ENCODE measurements around the gene SSR2. TPM values are rescaled to one million over a fixed set of nuclear protein-coding genes. Genes with fewer than 3 reads are reported as not detected.

SSR2 gene
- total RNA-seq, 4 donors from 2014 or later: 103 to 157 (median 146) TPM

DNA sequence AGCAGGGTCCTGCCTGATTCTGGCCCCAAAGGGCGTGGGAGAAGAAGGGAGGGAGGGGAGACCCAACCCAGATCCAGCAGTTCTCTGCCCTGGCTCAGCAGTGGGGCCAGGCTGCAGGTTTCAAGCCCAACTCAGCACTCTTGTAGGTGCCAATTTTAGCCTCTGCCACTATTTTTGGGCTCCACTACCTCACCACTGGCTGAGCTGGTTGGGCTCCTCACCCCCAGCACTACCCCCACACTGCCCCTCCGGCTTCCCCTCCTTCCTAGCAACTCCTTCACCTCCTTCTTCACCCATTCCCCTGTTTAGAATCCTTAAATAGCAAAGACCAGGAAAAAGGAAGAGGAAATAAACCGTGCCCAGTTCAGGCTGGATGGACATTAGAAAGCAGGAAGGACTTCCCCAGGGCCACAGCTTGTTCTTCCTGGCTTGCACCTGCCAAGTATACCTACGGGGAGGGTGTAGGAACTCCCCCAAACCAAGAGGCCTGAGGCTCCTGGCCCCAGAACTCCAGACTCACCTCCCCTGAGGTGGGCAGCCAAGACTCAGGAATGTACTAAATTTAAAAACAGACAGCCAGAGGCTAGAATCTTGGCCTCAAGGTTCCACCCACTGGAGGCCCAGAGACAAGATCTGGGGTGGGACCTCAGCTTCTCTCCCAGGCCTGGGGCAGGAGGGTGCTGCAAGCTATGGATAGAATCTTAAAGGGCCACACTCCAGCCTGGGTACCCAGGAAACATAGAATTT is 41.0 kb downstream of the SSR2 start:
- no peak for ATAC-seq
- H3K4me1 ChIP-seq: peaks cover 15 to 85% (median 48%) of the 10 kb centered on the region in 3 donors
- H3K4me3 ChIP-seq: peak overlapping the region; percentile 73 to 92
- no peaks in the 10 kb centered on the region for H3K36me3 ChIP-seq
- no peaks in the 10 kb centered on the region for H3K27me3 ChIP-seq
- peak overlapping the region; percentile 93 to 99 (median 96) for H3K27ac ChIP-seq
- 10% methylated on average over 3 of the region's 4 CpGs; no CpG with 5 or more reads in 1 of the 2 donors for WGBS, 2 donors (ENCODE audit: low coverage in 1 of 2)
- H3K9me3 ChIP-seq: no peaks in the 10 kb centered on the region
- TF ChIP-seq POLR2AphosphoS5 (IDR thresholded peaks at IDR 0.05): peak; percentile 35
- peak in 1 of 2 donors; percentile 28 for TF ChIP-seq POLR2A (IDR thresholded peaks at IDR 0.05)
- TF ChIP-seq, protein P1, sequence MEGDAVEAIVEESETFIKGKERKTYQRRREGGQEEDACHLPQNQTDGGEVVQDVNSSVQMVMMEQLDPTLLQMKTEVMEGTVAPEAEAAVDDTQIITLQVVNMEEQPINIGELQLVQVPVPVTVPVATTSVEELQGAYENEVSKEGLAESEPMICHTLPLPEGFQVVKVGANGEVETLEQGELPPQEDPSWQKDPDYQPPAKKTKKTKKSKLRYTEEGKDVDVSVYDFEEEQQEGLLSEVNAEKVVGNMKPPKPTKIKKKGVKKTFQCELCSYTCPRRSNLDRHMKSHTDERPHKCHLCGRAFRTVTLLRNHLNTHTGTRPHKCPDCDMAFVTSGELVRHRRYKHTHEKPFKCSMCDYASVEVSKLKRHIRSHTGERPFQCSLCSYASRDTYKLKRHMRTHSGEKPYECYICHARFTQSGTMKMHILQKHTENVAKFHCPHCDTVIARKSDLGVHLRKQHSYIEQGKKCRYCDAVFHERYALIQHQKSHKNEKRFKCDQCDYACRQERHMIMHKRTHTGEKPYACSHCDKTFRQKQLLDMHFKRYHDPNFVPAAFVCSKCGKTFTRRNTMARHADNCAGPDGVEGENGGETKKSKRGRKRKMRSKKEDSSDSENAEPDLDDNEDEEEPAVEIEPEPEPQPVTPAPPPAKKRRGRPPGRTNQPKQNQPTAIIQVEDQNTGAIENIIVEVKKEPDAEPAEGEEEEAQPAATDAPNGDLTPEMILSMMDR (IDR thresholded peaks at IDR 0.05): no peak

DNA sequence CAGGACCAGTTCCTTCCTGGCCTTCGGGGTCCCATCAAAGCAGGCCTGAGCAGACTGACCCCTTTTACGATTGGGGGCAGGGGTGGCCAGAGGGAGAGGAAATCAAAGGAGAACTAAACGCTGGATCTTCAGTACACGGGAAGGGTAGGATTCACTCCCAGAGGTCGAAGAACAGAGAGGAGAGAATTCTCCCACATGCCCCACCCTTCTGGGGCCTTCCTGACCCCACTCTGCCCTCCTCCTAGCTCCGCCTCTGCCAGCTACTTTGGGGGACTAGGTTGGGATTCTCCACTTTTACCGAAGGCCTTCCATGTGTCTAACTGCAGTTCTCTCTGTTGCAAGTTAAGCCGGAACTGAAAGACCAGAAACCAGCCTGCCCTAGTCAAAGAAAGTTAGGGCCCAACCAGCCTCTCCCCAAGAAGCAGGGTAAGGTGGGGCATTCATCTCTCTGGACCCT is 41.8 kb downstream of the SSR2 start:
- no peak for TF ChIP-seq POLR2AphosphoS5 (IDR thresholded peaks at IDR 0.05)
- no peak for TF ChIP-seq EP300 (IDR thresholded peaks at IDR 0.05)
- TF ChIP-seq, protein P1 (IDR thresholded peaks at IDR 0.05): no peak
- TF ChIP-seq POLR2A (IDR thresholded peaks at IDR 0.05): no peak
- Histone ChIP-seq H3K27ac (peak overlapping the region; percentile 93 to 99 (median 96)), H3K9me3 (no peaks in the 10 kb centered on the region), H3K27me3 (no peaks in the 10 kb centered on the region), H3K36me3 (no peaks in the 10 kb centered on the region), H3K4me3 (peak overlapping the region; percentile 73 to 92), H3K4me1 (peaks cover 18 to 88% (median 56%) of the 10 kb centered on the region in 3 donors)
- WGBS, 2 donors (ENCODE audit: low coverage in 1 of 2): 0 to 10% methylated on average over 4 to 6 of the region's 8 CpGs
- ATAC-seq: no peak

DNA sequence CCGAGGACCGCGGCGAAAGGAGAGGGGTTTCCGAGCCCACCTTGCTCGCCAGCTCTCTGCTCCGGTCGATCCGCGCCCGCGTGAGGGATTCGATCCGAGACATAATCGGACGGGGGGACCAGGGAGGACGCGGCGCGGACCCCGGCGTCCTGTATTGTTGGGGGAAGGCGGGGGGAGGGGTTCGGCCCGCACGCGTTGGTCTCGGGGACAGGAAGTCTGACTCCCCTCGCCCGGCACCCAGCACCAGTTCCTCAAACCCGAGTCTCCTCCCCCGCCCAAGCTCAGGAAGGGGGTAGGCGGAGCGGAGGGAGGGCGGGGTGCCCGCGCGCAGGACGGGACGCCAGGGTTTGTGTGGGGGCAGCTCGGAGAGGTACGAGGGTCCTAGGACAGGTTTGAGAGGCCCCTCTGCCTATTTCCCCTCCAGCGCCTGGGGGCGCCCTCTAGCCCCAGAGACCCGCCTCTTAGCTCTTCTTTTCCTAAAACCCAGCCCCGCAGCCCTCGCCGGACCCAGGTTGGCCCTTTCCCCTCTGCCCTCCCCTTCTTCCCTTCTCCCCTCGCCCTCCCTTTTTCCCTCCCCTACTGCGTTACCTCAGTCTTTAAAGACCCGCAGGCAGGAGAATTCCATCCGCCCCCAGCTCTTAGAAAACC is 42.3 kb downstream of the SSR2 start, which contains the start of gene ARHGEF2:
Gene ARHGEF2 (minus strand): TSS at position 223 of the 648 bp plus-strand sequence. CDS start 120 bp downstream, at position 103.
- 0% methylated on average over 10 to 12 of the region's 52 CpGs for WGBS, 2 donors (ENCODE audit: low coverage in 1 of 2)
- ATAC-seq: peak; percentile 58
- peaks cover 18 to 88% (median 59%) of the 10 kb centered on the region in 3 donors for H3K4me1 ChIP-seq
- H3K27ac ChIP-seq: peak within 1 kb of the TSS; percentile 93 to 99 (median 96)
- H3K9me3 ChIP-seq: no peaks in the 10 kb centered on the region
- TF ChIP-seq, protein P1 (IDR thresholded peaks at IDR 0.05): peak in 2 of 4 experiments; percentile 4 to 37
- TF ChIP-seq POLR2AphosphoS5 (IDR thresholded peaks at IDR 0.05): peak; percentile 49
- peak; percentile 21 to 45 for TF ChIP-seq POLR2A (IDR thresholded peaks at IDR 0.05)
- no peak for TF ChIP-seq EP300 (IDR thresholded peaks at IDR 0.05)
- H3K36me3 ChIP-seq: no peaks in the 10 kb centered on the region
- peak within 1 kb of the TSS; percentile 73 to 92 for H3K4me3 ChIP-seq
- H3K27me3 ChIP-seq: no peaks in the 10 kb centered on the region

DNA sequence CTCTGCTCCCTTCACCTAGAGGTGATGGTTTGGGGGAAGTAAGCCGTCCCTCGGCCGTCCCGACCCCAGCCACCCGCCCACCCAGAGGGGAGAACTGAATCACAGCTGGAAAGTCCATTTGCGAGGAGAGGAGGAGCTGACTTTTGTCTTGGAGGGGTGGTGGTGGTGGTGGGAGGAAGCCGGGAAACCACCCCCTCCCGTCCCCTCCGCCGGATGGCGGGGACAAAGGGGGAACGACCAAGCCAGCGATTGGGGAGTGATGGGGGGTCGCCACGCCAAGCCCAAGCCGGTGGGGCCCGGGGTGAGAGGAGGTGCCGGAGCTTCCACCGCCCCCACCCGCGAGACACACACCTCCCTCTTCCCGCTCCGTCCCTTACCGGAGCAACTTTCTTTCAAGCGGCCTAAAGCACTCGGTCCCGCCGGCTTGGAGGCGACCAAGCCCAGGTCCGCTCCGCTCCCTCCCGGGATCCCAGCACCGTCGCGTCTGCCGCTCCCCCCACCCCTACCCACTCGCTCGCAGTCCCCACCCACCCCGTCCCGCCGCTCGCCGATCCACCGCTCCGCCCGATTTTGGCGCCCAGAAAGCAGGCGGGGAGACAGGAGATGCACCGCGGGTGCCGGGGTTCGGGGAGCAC is 42.9 kb downstream of the SSR2 start:
- Histone ChIP-seq H3K36me3 (no peaks in the 10 kb centered on the region), H3K27ac (peak overlapping the region; percentile 93 to 99 (median 96)), H3K4me1 (peaks cover 18 to 88% (median 65%) of the 10 kb centered on the region in 3 donors), H3K4me3 (peak overlapping the region; percentile 73 to 92), H3K9me3 (no peaks in the 10 kb centered on the region), H3K27me3 (no peaks in the 10 kb centered on the region)
- 0% methylated on average over 9 to 10 of the region's 52 CpGs for WGBS, 2 donors (ENCODE audit: low coverage in 1 of 2)
- peak; percentile 50 for ATAC-seq
- TF ChIP-seq POLR2A (IDR thresholded peaks at IDR 0.05) (no peak), POLR2AphosphoS5 (IDR thresholded peaks at IDR 0.05) (no peak), EP300 (IDR thresholded peaks at IDR 0.05) (no peak)
- TF ChIP-seq, protein P1 (IDR thresholded peaks at IDR 0.05): no peak
